NK-92 (cell line): ENCODE measurements around the gene R3HDM2.

Experiments used
- DNase-seq: peaks from one replicate; lab custom pipeline; 2025; ENCODE audit not compliant: unreplicated experiment; lab: John Stamatoyannopoulos, UW

Gene R3HDM2

DNA sequence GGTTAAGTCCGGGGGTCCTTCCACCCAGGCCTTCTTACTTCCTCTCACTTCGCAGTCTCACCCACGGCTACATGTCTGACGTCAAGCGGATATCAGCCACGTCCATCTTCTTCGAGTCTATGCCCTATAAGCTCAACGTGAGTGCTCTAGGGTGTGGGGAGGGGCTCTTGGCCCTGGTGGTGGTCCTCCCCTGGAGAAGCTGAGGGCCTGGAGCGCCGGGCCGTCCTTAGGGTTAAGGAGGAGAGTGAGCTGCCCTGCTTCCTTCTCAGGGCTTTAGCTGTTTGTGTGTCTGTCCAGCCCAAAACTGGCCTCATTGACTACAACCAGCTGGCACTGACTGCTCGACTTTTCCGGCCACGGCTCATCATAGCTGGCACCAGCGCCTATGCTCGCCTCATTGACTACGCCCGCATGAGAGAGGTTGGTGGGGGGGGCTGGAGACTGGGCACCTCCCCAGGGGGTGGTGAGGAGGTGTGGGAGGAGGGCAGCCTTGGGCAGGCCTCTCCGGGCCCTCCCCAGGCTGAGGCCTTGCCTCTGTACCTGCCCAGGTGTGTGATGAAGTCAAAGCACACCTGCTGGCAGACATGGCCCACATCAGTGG lies 198.6 kb downstream of the R3HDM2 start:
- DNase-seq = no peak

DNA sequence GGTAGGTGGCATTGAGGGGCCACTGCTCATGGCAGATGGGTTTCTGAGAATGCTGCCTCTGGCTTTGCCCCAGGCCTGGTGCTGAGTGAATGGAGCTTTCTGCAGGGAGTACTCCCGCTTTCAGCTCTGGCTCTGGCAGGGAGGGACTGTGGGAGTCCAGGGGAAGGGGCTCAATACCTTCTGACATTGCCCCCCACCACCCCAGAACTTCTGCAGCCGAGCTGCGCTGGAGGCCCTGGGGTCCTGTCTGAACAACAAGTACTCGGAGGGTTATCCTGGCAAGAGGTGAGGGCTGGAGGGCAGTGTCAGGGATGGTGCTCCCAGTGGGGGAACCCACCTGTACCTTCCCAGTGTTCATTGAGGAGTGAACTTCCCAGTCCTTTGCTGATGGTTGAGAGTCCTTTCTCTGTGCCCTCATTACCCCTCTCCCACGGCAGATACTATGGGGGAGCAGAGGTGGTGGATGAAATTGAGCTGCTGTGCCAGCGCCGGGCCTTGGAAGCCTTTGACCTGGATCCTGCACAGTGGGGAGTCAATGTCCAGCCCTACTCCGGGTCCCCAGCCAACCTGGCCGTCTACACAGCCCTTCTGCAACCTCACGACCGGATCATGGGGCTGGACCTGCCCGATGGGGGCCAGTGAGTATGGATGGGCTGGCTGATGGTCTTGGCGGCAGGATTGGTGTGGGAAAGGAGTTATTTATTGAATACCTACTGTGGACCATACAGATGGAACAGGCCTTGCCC lies 199.4 kb downstream of the R3HDM2 start:
- DNase-seq = no peak

DNA sequence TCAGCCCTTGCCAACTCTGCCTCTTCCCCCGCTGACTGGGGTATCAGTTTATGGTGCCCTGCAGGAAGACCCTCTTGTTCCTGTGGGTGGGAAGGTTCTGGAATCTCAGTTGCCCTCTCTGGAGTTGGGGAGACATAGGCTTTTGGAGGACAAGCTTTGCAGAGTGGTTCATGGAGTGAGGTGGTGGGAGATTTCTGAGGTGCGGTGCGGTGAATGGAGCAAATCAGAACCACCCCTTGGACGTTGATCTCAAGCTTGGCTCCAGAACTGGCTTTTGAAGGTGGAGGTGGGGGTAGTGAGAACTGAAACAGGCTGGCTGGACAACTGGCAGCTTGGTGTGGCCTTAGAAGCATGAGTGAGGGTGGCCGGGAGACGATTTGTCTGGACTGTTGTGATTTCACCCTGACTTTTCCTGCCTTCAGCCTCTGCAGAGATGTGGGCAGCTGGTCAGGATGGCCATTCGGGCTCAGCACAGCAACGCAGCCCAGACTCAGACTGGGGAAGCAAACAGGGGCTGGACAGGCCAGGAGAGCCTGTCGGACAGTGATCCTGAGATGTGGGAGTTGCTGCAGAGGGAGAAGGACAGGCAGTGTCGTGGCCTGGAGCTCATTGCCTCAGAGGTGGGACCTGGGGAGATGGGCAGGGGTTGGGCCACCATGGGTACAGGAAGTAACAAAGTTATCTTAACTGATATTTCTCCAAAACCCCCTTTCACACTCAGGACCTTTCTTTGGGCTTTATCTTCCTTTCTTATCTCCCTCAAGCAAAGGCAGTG lies 200.3 kb downstream of the R3HDM2 start:
- no peak for DNase-seq

DNA sequence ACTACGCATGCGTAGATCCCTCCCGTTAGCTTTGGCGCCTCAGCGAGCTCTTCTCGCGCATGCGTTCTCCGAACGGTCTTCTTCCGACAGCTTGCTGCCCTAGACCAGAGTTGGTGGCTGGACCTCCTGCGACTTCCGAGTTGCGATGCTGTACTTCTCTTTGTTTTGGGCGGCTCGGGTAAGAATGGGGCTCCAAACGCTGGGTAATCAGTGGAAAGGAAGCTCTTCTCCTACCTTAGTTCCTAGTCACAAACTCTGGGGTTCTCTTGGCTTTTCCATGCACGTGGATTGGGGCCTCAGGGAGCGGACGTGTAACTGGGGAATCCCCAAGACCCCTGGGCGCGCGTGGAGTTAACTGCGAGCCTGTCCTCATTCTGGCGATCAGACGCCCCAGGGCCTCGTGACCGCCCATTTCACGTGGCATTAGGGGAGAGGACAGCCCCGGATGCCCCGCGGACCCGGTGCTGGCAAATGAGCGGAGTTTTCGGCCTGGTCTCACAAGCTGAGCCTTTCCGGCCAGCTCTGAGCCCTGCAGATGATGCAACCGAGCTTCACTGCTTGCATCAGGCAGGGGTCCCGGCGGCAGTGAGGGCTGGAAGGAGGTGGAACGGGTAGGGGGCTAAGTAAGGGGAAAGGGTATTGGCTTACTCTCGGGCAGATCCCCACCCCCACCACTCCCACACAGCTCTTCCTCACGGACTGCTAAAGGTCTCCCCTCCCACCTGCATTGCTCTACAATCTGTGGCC lies 201.0 kb downstream of the R3HDM2 start, which contains the start of gene SHMT2:
Gene SHMT2, plus strand, starts transcription at position 78 of the 747 bp plus-strand sequence. Its CDS starts 68 bp downstream, at position 146.
- DNase-seq = peak; percentile 49

DNA sequence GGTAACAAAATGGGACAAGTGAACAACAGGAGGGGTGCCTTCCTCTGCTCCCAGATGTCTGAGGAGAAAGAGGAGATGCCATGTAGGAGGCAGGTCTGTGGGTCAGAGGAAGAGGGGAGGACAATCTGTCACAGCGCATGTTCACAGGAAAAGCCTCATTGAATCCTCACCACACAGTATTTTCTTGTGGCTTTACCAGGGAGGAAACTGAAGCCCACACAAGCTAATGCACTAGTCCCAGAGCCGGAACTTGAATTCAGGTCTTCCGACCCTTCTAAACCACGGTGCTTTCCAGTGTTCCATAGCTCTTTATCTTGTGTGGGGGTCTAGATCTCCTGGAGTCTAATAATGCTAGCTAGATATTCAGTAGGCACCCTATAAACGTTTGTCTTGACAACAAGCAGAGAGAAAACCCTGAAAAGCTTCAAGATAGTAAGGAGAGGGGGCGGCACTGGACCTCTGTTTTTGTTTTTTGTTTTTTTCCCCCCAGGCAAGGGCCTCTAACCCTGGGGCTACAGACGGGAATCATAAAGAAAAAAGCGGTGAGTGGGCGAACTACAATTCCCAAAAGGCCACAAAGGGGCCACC lies 201.7 kb downstream of the R3HDM2 start:
- DNase-seq = no peak

DNA sequence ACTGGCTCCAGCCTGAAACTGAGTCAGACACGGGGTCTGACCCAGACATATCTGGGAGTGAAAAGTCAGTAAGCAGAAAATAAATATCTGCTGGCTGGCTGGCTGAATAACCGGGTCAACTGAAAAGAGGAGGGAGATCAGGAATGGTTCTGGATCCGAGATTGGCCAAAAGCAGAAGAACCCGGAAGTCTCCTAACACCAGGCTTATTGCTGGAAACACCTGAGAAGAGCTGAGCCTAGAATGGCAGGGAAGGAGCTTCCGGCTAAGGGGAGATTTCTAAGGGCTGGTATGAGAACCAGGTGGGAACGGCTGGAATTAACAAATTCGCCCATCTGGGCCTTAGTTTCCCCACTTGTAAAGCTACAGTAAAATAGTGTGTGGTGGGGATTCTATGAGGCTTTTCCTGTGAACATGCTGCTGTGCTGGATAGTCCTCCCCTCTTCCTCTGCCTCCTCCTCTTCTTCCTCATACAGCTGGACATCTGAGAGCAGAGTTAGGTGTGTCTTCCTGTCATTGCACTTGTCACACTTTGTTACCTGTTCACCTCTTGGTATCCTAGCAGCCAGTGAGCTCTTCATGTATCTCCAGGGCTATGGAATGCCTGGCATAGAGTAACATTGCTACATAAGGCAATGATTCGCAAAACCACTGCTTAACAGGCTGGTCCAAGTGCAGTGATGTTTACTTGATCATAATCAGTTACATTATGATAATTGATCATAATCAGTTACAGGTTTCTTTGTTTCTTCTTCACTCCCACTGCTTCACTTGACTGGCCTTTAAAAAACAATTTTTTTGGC lies 203.3 kb downstream of the R3HDM2 start:
- DNase-seq = no peak

DNA sequence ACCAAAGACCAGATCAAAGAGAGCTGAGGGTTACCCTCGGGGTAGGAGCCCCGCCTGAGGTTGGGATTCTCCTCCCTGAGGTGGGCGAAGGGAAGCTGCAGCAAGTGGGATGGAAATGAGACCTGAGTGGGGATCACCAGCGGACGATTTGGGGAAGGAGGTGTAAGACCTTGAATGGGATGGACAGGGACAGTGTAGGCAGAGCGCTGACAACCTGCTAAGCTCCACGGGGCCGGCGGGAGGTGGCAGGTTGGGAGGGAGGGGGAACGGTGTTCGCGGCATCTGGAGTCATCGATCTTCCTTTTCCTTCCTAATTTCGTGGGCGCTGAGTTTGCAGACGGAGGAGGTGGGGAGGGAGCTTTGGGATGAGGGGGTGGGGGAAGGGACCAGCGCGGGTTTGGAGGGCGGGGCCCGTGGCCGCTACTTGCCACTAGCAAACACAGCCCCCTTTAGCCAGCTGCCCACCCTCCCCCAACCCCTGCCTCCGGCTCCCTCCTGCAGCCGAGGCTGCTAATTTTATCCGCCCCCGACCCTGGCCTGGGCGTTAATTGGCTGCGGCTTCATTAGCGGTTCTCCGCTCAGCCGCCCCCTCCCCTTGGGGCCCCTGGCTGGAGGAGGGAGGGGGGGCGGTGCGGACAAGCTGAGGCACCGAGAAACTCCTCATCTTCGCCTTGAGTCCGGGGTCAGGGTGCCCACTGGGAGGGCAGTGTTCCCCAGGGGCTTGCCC lies 204.1 kb downstream of the R3HDM2 start:
- no peak for DNase-seq

DNA sequence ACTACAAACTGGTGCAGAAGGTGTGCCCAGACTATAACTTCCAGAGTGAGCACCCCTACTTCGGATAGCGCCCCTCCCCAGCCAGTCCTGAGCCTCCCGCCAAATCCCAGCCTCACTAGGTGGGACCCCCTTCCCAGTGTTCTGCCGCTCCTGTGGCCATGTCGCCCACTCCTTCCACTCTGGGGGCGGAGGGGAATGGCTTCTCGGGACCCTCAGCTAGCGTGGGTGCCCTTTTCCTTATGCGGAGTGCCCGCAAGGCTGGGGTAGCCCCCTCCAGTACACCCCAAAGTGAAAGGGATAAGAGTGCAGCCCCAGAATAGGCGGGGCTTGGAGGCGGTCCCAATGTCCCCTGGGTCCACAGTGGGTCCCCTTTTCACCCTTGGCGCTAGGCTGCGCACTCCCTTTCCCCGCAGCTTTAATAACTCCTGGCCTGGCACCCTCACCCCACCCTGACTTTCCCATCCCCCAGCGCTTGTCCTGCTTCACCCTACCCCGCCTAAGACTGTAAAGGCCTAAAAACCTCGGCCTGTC lies 205.1 kb downstream of the R3HDM2 start:
- no peak for DNase-seq

DNA sequence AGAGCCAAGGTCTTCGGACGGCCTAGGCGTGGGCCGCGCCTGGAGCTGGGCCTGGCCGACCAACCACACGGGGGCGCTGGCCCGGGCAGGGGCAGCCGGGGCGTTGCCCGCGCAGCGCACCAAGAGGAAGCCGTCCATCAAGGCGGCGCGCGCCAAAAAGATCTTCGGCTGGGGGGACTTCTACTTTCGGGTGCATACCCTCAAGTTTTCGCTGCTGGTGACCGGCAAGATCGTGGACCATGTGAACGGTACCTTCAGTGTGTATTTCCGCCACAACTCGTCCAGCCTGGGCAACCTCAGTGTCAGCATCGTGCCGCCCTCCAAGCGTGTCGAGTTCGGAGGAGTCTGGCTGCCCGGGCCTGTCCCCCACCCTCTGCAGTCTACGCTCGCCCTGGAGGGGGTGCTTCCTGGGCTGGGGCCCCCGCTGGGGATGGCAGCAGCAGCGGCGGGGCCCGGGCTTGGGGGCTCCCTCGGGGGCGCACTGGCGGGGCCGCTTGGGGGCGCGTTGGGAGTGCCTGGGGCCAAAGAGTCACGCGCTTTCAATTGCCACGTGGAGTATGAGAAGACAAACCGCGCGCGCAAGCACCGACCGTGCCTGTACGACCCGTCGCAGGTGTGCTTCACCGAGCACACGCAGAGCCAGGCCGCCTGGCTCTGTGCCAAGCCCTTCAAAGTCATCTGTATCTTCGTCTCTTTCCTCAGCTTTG lies 205.7 kb downstream of the R3HDM2 start:
- DNase-seq = no peak

DNA sequence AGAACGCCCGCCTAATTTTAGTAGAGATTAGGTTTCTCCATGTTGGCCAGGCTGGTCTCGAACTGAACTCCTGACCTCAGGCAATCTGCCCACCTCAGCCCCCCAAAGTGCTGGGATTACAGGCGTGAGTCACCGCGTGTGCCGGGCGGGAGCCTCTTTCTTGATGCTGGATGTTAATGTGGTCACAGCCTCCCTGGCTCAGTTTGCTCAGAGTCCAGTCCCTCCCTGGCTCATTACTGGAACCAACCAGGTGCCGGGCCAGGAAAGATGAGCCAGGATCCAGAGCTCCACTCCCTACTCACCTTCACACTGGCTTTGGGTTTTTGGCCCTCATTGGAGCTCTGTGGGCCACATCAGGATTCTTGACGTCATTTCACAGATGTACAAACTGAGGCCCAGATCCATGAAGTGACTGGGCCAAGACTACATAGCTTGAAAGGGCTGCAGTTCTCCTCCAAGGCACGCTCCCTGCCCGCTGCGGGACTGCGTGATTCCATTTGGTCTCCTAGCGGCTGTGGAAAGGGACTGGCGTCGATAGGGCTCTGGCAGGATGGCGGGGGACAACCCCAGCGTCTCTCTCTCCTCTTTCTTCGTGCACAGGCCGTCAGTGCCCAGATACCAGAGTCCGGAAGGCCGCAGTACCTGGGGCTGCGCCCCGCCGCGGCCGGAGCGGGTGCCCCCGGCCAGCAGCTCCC lies 206.4 kb downstream of the R3HDM2 start:
- DNase-seq = no peak

DNA sequence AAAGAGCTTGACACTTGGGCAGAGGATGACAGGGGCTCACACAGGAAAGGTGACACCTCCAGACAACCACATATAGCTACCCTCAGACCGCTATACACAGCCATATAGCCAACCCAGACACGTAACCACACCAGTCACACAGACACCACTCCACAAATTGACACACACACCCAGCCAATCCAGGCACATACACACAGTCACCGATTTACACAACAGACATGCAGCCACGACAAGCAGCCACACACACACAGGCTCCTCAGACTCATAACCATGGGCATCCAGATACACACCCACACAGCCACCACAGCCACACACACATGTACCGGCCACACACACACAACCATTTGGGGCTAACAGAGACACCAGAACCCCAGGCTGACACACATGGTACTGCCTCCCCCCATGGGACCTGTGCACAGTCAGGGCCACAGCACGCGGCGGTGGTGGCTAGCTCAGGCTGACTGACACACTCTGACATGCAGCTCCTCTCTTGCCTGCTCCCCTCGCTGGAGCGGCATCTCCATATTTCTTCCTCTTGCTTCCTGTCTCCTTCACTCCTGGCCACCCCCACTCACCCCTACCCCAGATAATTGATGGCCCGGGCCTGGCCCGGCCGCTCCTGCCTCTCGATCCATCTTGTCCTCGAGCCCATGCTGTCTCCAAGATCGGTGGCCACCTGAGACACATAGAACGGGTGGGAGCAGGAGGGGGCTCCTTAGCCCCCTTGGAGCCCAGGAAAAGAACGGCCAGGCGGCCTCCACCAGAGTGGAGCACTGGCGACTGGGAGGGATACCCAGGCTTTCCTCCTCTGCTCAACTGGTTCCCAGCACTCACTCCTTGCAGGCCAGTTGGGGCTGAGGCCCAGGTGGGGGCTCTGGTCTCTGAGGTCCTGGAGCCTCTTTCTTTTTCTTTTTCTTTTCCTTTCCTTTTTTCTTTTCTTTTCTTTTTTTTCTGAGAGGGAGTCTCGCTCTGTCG lies 207.4 kb downstream of the R3HDM2 start:
- no peak for DNase-seq

DNA sequence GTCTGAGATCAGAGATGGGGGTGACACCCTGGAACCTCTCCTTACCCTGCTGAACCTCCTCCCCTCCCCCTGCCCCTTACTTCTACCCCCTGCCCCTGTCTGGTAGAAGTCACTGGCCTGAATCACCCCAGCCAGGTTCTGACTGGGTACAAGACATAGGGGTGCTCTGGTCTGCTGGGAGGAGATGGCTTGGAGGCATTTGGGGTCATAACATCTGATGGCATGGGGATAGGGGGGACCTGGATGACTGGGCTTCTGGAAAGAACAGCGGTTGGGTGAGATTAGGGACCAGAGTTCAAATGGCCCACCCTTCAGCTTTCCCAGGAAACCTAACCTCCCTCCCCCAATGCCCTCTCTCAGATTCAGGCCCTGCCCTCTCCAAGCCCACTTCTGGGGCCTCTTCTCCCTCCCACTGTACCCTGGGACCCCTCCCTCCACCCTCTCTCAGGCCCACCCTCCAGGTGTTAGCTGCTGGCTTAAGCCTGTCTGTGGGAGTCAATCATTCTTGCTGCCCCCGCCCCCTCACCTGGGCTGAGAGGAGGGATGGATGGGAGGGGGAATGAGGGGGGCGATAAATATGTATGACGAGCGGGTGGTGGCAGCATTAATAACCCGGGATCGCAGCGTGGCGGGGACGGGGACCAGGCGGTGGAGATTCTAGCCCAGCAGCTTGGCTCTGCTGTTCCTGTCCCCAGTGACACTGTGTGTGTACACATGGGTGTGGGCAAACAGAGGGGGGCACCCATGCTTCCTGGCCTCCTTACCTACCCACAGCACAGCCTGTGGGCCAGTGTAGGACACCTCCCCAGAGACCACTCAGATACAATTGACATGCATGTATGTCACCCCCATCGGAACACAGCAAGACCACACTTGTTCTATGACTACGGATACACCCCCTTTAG lies 208.3 kb downstream of the R3HDM2 start:
- DNase-seq = no peak

DNA sequence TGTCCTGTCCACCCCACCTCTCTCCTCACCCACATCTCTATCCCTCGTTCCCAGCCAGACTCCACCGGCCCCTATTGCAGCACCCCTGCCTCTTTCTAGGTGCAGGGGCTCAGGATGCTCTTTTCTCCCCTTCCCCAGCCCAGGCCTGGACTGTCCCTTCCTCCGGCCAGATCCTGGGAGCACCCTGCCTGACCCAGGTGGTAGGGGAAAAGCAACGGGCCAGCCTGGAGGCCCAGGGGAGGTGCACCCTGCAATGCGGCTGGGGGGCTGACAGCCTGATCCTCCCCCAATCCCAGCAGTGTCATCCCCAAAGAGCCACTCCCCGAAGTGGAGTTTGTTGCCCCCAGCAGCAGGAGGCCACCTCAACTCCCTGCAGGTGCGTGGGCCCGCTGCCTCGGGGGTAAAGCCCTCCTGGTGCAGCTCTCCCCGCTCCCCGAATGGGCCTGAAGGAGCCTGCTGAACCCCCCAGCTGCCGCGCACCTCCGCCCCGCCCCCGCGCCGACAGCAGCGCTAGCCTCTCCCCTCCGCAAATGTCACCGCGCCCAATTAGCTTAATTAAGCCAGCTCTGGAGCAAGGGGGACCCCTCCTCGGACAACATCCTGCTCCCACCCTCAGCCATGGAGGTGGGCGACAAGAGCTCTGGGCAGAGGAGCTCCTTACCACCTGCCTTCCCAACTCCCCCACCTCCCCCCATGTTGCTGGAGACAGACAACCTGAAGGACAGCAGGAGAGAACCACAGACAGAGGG lies 209.5 kb downstream of the R3HDM2 start:
- no peak for DNase-seq

DNA sequence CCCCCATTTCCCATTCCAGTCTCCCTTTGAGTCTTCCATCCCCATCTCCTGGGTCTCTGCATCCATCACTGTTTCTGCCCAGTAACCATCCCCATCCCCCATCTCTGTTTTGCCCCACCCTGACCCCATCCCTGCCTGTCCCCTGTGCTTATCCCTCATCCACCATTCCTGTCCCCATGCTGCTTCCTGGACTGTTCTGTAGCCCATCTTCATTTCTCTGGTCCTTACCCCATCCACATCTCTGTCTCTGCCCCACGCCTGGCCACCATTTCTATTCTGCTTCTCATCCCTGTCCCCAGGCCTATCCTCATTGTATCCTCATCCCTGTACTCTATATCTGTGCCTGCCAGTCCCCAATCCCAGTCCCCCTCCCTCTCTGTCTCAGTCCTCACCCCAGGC lies 210.1 kb downstream of the R3HDM2 start:
- no peak for DNase-seq
